ENCODE results near the gene QKI.

The QKI gene

DNA sequence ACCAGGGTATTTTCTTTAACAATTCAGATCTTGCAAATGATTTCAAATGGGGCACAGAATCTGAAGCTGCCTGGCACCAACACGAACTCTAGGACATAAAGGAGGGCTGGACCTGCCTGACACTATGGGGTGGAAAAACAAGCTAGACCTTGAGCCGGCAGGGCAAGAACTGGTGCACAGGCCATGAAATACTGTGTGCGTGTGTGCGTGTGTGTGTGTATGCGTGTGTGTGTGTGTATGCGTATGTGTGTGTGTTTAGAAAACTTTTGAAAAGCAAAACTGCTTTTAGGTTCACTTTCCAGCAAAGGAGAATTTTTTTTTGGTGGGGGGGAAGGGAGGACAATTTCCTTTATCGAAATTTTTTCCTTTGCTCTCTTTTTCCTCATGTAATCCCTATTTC, 11.9 kb upstream of the QKI start:
- H3K9ac ChIP-seq (ENCODE audit: low read depth, low read length, poor library complexity, severe bottlenecking): no peak overlapping the region
- no peak overlapping the region for H2AFZ ChIP-seq (ENCODE audit: low read length)
- H3K9me2 ChIP-seq (replicated peaks; ENCODE audit: low read depth, low read length): no peaks in the 10 kb centered on the region
- H3K4me1 ChIP-seq (ENCODE audit: insufficient read depth, low read length, poor library complexity, severe bottlenecking): no peaks in the 10 kb centered on the region
- no peaks in the 10 kb centered on the region; the same call in 1 of the 2 replicates for H3K9me3 ChIP-seq (ENCODE audit: insufficient read depth, low read depth, low read length)
- no peaks in the 10 kb centered on the region for H4K20me1 ChIP-seq (ENCODE audit: insufficient read depth, low read length, poor library complexity, severe bottlenecking)
- no peak for TF ChIP-seq EZH2phosphoT487 (IDR thresholded peaks at IDR 0.05; ENCODE audit: borderline replicate concordance)
- TF ChIP-seq, protein P1, sequence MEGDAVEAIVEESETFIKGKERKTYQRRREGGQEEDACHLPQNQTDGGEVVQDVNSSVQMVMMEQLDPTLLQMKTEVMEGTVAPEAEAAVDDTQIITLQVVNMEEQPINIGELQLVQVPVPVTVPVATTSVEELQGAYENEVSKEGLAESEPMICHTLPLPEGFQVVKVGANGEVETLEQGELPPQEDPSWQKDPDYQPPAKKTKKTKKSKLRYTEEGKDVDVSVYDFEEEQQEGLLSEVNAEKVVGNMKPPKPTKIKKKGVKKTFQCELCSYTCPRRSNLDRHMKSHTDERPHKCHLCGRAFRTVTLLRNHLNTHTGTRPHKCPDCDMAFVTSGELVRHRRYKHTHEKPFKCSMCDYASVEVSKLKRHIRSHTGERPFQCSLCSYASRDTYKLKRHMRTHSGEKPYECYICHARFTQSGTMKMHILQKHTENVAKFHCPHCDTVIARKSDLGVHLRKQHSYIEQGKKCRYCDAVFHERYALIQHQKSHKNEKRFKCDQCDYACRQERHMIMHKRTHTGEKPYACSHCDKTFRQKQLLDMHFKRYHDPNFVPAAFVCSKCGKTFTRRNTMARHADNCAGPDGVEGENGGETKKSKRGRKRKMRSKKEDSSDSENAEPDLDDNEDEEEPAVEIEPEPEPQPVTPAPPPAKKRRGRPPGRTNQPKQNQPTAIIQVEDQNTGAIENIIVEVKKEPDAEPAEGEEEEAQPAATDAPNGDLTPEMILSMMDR (conservative IDR thresholded peaks at IDR 0.05; ENCODE audit: low read length): no peak
- no peaks in the 10 kb centered on the region for H3F3A ChIP-seq (ENCODE audit: low read depth)
- no peaks in the 10 kb centered on the region for H3K36me3 ChIP-seq (ENCODE audit: insufficient read depth, low read length)
- H3K4me2 ChIP-seq (ENCODE audit: low read depth, low read length, poor library complexity, severe bottlenecking): no peak overlapping the region
- H3K4me3 ChIP-seq (ENCODE audit: low read length, poor library complexity, severe bottlenecking): no peak overlapping the region
- H3K79me2 ChIP-seq (ENCODE audit: insufficient read depth, low read length): no peaks in the 10 kb centered on the region
- H3K27me3 ChIP-seq (ENCODE audit: insufficient read depth, low read length, poor library complexity, severe bottlenecking): no peaks in the 10 kb centered on the region

GRCh38 chr6:163404825-163405265, 9.7 kb upstream of the QKI start:
- no peaks in the 10 kb centered on the region for H3K4me1 ChIP-seq (ENCODE audit: insufficient read depth, low read length, poor library complexity, severe bottlenecking)
- H3K27me3 ChIP-seq (ENCODE audit: insufficient read depth, low read length, poor library complexity, severe bottlenecking): no peaks in the 10 kb centered on the region
- H3K79me2 ChIP-seq (ENCODE audit: insufficient read depth, low read length): no peaks in the 10 kb centered on the region
- no peaks in the 10 kb centered on the region for H4K20me1 ChIP-seq (ENCODE audit: insufficient read depth, low read length, poor library complexity, severe bottlenecking)
- no peaks in the 10 kb centered on the region for H3K36me3 ChIP-seq (ENCODE audit: insufficient read depth, low read length)
- no peak overlapping the region for H3K4me3 ChIP-seq (ENCODE audit: low read length, poor library complexity, severe bottlenecking)
- no peak overlapping the region for H3K9ac ChIP-seq (ENCODE audit: low read depth, low read length, poor library complexity, severe bottlenecking)
- H2AFZ ChIP-seq (ENCODE audit: low read length): no peak overlapping the region
- TF ChIP-seq, protein P1 (conservative IDR thresholded peaks at IDR 0.05; ENCODE audit: low read length): no peak
- no peak for TF ChIP-seq EZH2phosphoT487 (IDR thresholded peaks at IDR 0.05; ENCODE audit: borderline replicate concordance)
- H3K4me2 ChIP-seq (ENCODE audit: low read depth, low read length, poor library complexity, severe bottlenecking): no peak overlapping the region
- H3K9me2 ChIP-seq (replicated peaks; ENCODE audit: low read depth, low read length): no peaks in the 10 kb centered on the region
- H3F3A ChIP-seq (ENCODE audit: low read depth): no peaks in the 10 kb centered on the region
- no peaks in the 10 kb centered on the region; the same call in 1 of the 2 replicates for H3K9me3 ChIP-seq (ENCODE audit: insufficient read depth, low read depth, low read length)

- Histone ChIP-seq H3K9me2 (replicated peaks; ENCODE audit: low read depth, low read length) (no peaks in the 10 kb centered on the region), H3K4me1 (ENCODE audit: insufficient read depth, low read length, poor library complexity, severe bottlenecking) (no peaks in the 10 kb centered on the region), H4K20me1 (ENCODE audit: insufficient read depth, low read length, poor library complexity, severe bottlenecking) (no peaks in the 10 kb centered on the region), H3K4me2 (ENCODE audit: low read depth, low read length, poor library complexity, severe bottlenecking) (no peak overlapping the region), H3K79me2 (ENCODE audit: insufficient read depth, low read length) (no peaks in the 10 kb centered on the region), H2AFZ (ENCODE audit: low read length) (no peak overlapping the region), H3K9me3 (ENCODE audit: insufficient read depth, low read depth, low read length) (no peaks in the 10 kb centered on the region; the same call in 1 of the 2 replicates), H3K27me3 (ENCODE audit: insufficient read depth, low read length, poor library complexity, severe bottlenecking) (no peaks in the 10 kb centered on the region), H3F3A (ENCODE audit: low read depth) (no peaks in the 10 kb centered on the region), H3K36me3 (ENCODE audit: insufficient read depth, low read length) (no peaks in the 10 kb centered on the region), H3K9ac (ENCODE audit: low read depth, low read length, poor library complexity, severe bottlenecking) (no peak overlapping the region), H3K4me3 (ENCODE audit: low read length, poor library complexity, severe bottlenecking) (no peak overlapping the region)
- TF ChIP-seq EZH2phosphoT487 (IDR thresholded peaks at IDR 0.05; ENCODE audit: borderline replicate concordance): no peak
- TF ChIP-seq, protein P1 (conservative IDR thresholded peaks at IDR 0.05; ENCODE audit: low read length): no peak
Measured at GRCh38 chr6:163405412-163406309, 8.9 kb upstream of the QKI start.
